HepG2 (cell line): ENCODE data around the gene PSMC4. TPM values are rescaled to one million over a fixed set of nuclear protein-coding genes. Genes with fewer than 3 reads are reported as not detected.

Source experiments
- ATAC-seq: fragments of 200-7000 bp; cut with Tn5 transposase; 3 replicates; pipeline ENCODE4 v1.9.1; 2020; ENCODE audit warnings: mild to moderate bottlenecking, moderate library complexity
- BruUV-seq: library from RNA; stranded (reverse); fragments of 400-500 nt; replicated peaks from 2 replicates; lab custom pipeline; 2021; lab: Mats Ljungman, UMichigan
- CTCF ChIA-PET: fragments of 300-600 bp; formaldehyde crosslinking; extraction: SDS; loops from one replicate; lab custom pipeline; 2021; ENCODE audit warnings: low total read pairs, inconsistent platforms, low intra/inter-chr PET ratio; lab: Yijun Ruan, JAX
- POLR2A ChIA-PET: fragments of 350-600 bp; sonication (Branson Sonifier 250); formaldehyde crosslinking; loops from one replicate; lab custom pipeline; 2020; ENCODE audit warnings: antibody characterized with exemption, inconsistent platforms; lab: Yijun Ruan, JAX
- DNase-seq: peaks from one replicate; pipeline ENCODE4 v3.0.0-alpha.2; 2015; ENCODE audit warnings: low spot score
- FAIRE-seq: peaks from 3 replicates; lab custom pipeline; 2011; peaks lifted over from hg19 to GRCh38; lab: Jason Lieb, UNC
- H2AFZ ChIP-seq: one replicate; pipeline ENCODE4 v1.6.1; 2011; ENCODE audit warnings: low read length, inconsistent platforms
- H3K27ac ChIP-seq: fragments of 300-600 bp; 3 replicates; pipeline ENCODE4 v1.8.0; 2011; ENCODE audit warnings: mixed run types, mild to moderate bottlenecking, mixed read lengths, low read length, inconsistent platforms; ENCODE audit not compliant: insufficient read depth; ENCODE audit errors: extremely low read length
- H3K27me3 ChIP-seq, 2 experiments: fragments of 200-600 bp in 1 of 2; 2 replicates in 1 of 2; 3 replicates in 1 of 2; pipeline versions ENCODE4 v1.6.0 to v1.8.0; 2011; ENCODE audit warnings: low read length in 2 of 2, mild to moderate bottlenecking in 2 of 2, moderate library complexity in 2 of 2, inconsistent platforms in 1 of 2; ENCODE audit not compliant: insufficient read depth in 2 of 2, control insufficient read depth in 1 of 2
- H3K36me3 ChIP-seq, 2 experiments: fragments of 200-600 bp in 1 of 2; replicated peaks in 1 of 2; 2 replicates in 1 of 2; 3 replicates in 1 of 2; pipeline versions ENCODE4 v1.5.1 to v1.8.0; 2011; ENCODE audit warnings: low read length in 2 of 2, inconsistent platforms in 1 of 2; ENCODE audit not compliant: insufficient read depth in 2 of 2, control insufficient read depth in 1 of 2
- H3K4me1 ChIP-seq: 2 replicates; pipeline ENCODE4 v1.5.1; 2012; ENCODE audit warnings: low read length, inconsistent platforms; ENCODE audit not compliant: insufficient read depth
- H3K4me2 ChIP-seq: 2 replicates; pipeline ENCODE4 v1.6.0; 2011; ENCODE audit warnings: low read depth, low read length, inconsistent platforms
- H3K4me3 ChIP-seq, 3 experiments: fragments of 200-600 bp in 1 of 3; sonication (generic), shearing (Covaris generic) in 1 of 3; replicated peaks in 1 of 3; 2 replicates each; pipeline ENCODE4 v1.5.1; 2011 to 2016; ENCODE audit warnings: low read length in 3 of 3, inconsistent platforms in 2 of 3, low read depth in 2 of 3, mild to moderate bottlenecking in 2 of 3, control low read depth in 1 of 3, mixed read lengths in 1 of 3; ENCODE audit not compliant: insufficient read depth in 1 of 3
- H3K79me2 ChIP-seq: one replicate; pipeline ENCODE4 v1.6.1; 2011; ENCODE audit warnings: low read length, inconsistent platforms; ENCODE audit not compliant: insufficient read depth
- H3K9ac ChIP-seq: 2 replicates; pipeline ENCODE4 v1.6.0; 2011; ENCODE audit warnings: mild to moderate bottlenecking, low read depth, low read length, inconsistent platforms; ENCODE audit not compliant: insufficient read depth
- H3K9me3 ChIP-seq: 2 replicates; pipeline ENCODE4 v1.5.1; 2012; ENCODE audit warnings: mild to moderate bottlenecking, low read length
- H4K20me1 ChIP-seq: 2 replicates; pipeline ENCODE4 v1.6.0; 2011; ENCODE audit warnings: inconsistent platforms, mild to moderate bottlenecking, low read length, moderate library complexity; ENCODE audit not compliant: insufficient read depth
- CCDC6 ChIP-seq: sonication (generic); formaldehyde crosslinking; IDR thresholded peaks from 2 replicates; pipeline ENCODE4 v1.8.1; 2022; ENCODE audit warnings: mild to moderate bottlenecking, missing genetic modification reagents, moderate library complexity
- CEBPB ChIP-seq: IDR thresholded peaks from 2 replicates; pipeline ENCODE4 v1.6.1; 2011; ENCODE audit warnings: low read depth, low read length, improper control_type of control experiment, borderline replicate concordance
- ELF3 ChIP-seq: IDR thresholded peaks from 2 replicates; pipeline ENCODE4 v1.6.1; 2016; ENCODE audit warnings: missing genetic modification reagents, missing compliant biosample characterization
- GZF1 ChIP-seq: sonication (generic); formaldehyde crosslinking; IDR thresholded peaks from 2 replicates; pipeline ENCODE4 v1.5.1; 2020; ENCODE audit warnings: mild to moderate bottlenecking, missing genetic modification reagents
- MBD4 ChIP-seq: IDR thresholded peaks from 2 replicates; pipeline ENCODE4 v1.6.1; 2012; ENCODE audit warnings: low read length, inconsistent platforms, borderline replicate concordance
- MXD3 ChIP-seq: IDR thresholded peaks from 2 replicates; pipeline ENCODE4 v1.6.1; 2016; ENCODE audit warnings: mild to moderate bottlenecking, missing biosample characterization, missing genetic modification reagents
- PAWR ChIP-seq: sonication (generic); formaldehyde crosslinking; IDR thresholded peaks from 2 replicates; pipeline ENCODE4 v1.4.0; 2020; ENCODE audit warnings: missing genetic modification reagents, mild to moderate bottlenecking, borderline replicate concordance
- TFDP2 ChIP-seq: sonication (generic); formaldehyde crosslinking; IDR thresholded peaks from 2 replicates; pipeline ENCODE4 v1.4.0; 2020; ENCODE audit warnings: missing genetic modification reagents
- TOPORS ChIP-seq: sonication (generic); formaldehyde crosslinking; IDR thresholded peaks from 2 replicates; pipeline ENCODE4 v1.8.0; 2023; ENCODE audit warnings: mild to moderate bottlenecking, missing genetic modification reagents
- U2AF2 ChIP-seq: fragments of 200-400 bp; formaldehyde crosslinking; IDR thresholded peaks from 2 replicates; pipeline ENCODE4 v1.6.1; 2017; ENCODE audit warnings: low read depth, mild to moderate bottlenecking, low read length
- ZBTB33 ChIP-seq: sonication (generic); formaldehyde crosslinking; IDR thresholded peaks from 2 replicates; pipeline ENCODE4 v1.4.0; 2020; ENCODE audit warnings: missing genetic modification reagents
- ZNF12 ChIP-seq: sonication (generic); formaldehyde crosslinking; IDR thresholded peaks from 2 replicates; pipeline ENCODE4 v1.5.0; 2020; ENCODE audit warnings: missing genetic modification reagents
- ZNF513 ChIP-seq: sonication (generic); formaldehyde crosslinking; conservative IDR thresholded peaks from 2 replicates; pipeline ENCODE4 v1.5.0; 2020; ENCODE audit warnings: missing genetic modification reagents
- ZNF570 ChIP-seq: sonication (generic); formaldehyde crosslinking; IDR thresholded peaks from 2 replicates; pipeline ENCODE4 v1.4.0; 2020; ENCODE audit warnings: mild to moderate bottlenecking, missing genetic modification reagents, borderline replicate concordance
- WGBS: methylation state at CpG from one replicate; pipeline ENCODE4 v1.1.6; 2017; ENCODE audit warnings: low lambda C conversion rate; 5-methylcytosine and 5-hydroxymethylcytosine counted together
- in situ Hi-C: cut with HindIII; loops from 2 replicates; pipeline ENCODE4 v1.10.0; 2017; ENCODE audit warnings: low pct_unique_long_range_greater_than_20kb; ENCODE audit not compliant: extremely low pct_ligation_motif_present
- intact Hi-C: fragments of 100-400 bp; cut with micrococcal nuclease; formaldehyde crosslinking; loops from one replicate; pipeline ENCODE4 v1.10.0; 2022; ENCODE audit not compliant: unreplicated experiment
- polyA plus RNA-seq, 8 experiments: library from polyadenylated mRNA; depleted of rRNA in 3 of 8; stranded (reverse) in 7 of 8; unstranded in 1 of 8; fragments of >200 nt; fragmentation: Illumina TruSeq in 4 of 8; extraction: Trizol in 4 of 8; gene quantifications; 2 replicates each; pipeline versions ENCODE4 v1.2.1 to v1.2.3, GENCODE V29; 2011 to 2016; ENCODE audit warnings: low read depth in 4 of 8, missing spikeins in 1 of 8, mixed read lengths in 1 of 8; ENCODE audit not compliant: insufficient read depth in 1 of 8
- total RNA-seq, 5 experiments: library from RNA; depleted of rRNA; stranded (reverse); fragments of >200 nt; fragmentation: Illumina TruSeq; extraction: Trizol; gene quantifications; 2 replicates each; pipeline ENCODE4 v1.2.3, GENCODE V29; 2016; ENCODE audit warnings: low read depth in 1 of 5

PSMC4 gene
- total and polyA plus RNA-seq, 2 of the 13 experiments (the other 11 are each of a cell fraction or from before 2014, with no cell fraction given) = 49.9 to 160 TPM

- in situ Hi-C loops = no loop called here
- POLR2A ChIA-PET = no interaction called here
- TF ChIP-seq CCDC6 (CRISPR knock-in tag) = no peak
- TF ChIP-seq TOPORS (CRISPR knock-in tag) = no peak
- no peak for TF ChIP-seq ELF3 (CRISPR knock-in tag)
- no peak for TF ChIP-seq TFDP2
- TF ChIP-seq MBD4 = no peak
- TF ChIP-seq U2AF2 = no peak
- no peak for TF ChIP-seq ZNF12 (CRISPR knock-in tag)
- no peak for TF ChIP-seq GZF1 (CRISPR knock-in tag)
- TF ChIP-seq ZNF513 (CRISPR knock-in tag) = no peak
- TF ChIP-seq ZBTB33 = no peak
- no peak for TF ChIP-seq PAWR
- TF ChIP-seq ZNF570 (CRISPR knock-in tag) = no peak
- no peak for TF ChIP-seq MXD3 (CRISPR knock-in tag)
- no peak for TF ChIP-seq CEBPB
- TF ChIP-seq, all 625 proteins: peak for 0
- H3K4me2 ChIP-seq = no peak overlapping the region
- no peaks in the 10 kb centered on the region for H4K20me1 ChIP-seq
- H3K36me3 ChIP-seq = peaks cover 0 to 3% of the 10 kb centered on the region in 2 experiments; a peak in 1 of 5 replicates
- intact Hi-C loops = no loop called here
- no peak for FAIRE-seq
- H3K27me3 ChIP-seq = no peaks in the 10 kb centered on the region; a peak in 1 of 5 replicates
- CTCF ChIA-PET = no interaction called here
- H2AFZ ChIP-seq = no peak overlapping the region
- ATAC-seq = no peak
- H3K4me1 ChIP-seq = peaks cover 26% of the 10 kb centered on the region
- peaks cover 16% of the 10 kb centered on the region for H3K79me2 ChIP-seq
- no peak overlapping the region for H3K4me3 ChIP-seq
- DNase-seq = no peak
- 95% methylated on average over 9 of the region's 9 CpGs for WGBS
- BruUV-seq = no TSS peak
- H3K9ac ChIP-seq = no peak overlapping the region
- H3K27ac ChIP-seq = no peak overlapping the region
- H3K9me3 ChIP-seq = no peaks in the 10 kb centered on the region
Observed at GRCh38 chr19:39967561-39967960, 3.4 kb upstream of the PSMC4 start.
